HG03064 (cell line): Measurements from ENCODE around the gene AFM.

Experiments used
- ATAC-seq: cut with Tn5 transposase; IDR thresholded peaks from one replicate; pipeline ENCODE4 v1.9.1; 2021; ENCODE audit warnings: low read depth; ENCODE audit not compliant: unreplicated experiment

The AFM gene

GRCh38 chr4:73450398-73451004, 31.0 kb upstream of the AFM start:
- no peak for ATAC-seq

GRCh38 chr4:73451404-73451803, 30.1 kb upstream of the AFM start:
- ATAC-seq, result no peak

GRCh38 chr4:73451981-73452747, 29.4 kb upstream of the AFM start:
- no peak for ATAC-seq

- ATAC-seq, result no peak
Observed at GRCh38 chr4:73452953-73453700, 28.4 kb upstream of the AFM start.

- ATAC-seq, result no peak
Observed at GRCh38 chr4:73453701-73454005, 27.9 kb upstream of the AFM start.

GRCh38 chr4:73454920-73455319, 26.6 kb upstream of the AFM start:
- ATAC-seq, result no peak

GRCh38 chr4:73456177-73457022, 25.1 kb upstream of the AFM start:
- ATAC-seq, result no peak

- ATAC-seq, result no peak
Observed at GRCh38 chr4:73458184-73459047, 23.1 kb upstream of the AFM start.

GRCh38 chr4:73459048-73459421, 22.5 kb upstream of the AFM start:
- no peak for ATAC-seq

GRCh38 chr4:73460913-73461522, 20.5 kb upstream of the AFM start:
- ATAC-seq, result no peak

- ATAC-seq, result no peak
Observed at GRCh38 chr4:73468170-73468569, 13.4 kb upstream of the AFM start.

- ATAC-seq, result no peak
Observed at GRCh38 chr4:73470728-73471127, 10.8 kb upstream of the AFM start.

GRCh38 chr4:73477176-73477575, 4.4 kb upstream of the AFM start:
- ATAC-seq, result no peak

- ATAC-seq, result no peak
Observed at GRCh38 chr4:73479323-73479722, 2.2 kb upstream of the AFM start.

- ATAC-seq, result no peak
Observed at GRCh38 chr4:73485085-73485484, 3.5 kb downstream of the AFM start.

GRCh38 chr4:73485596-73485995, 4.1 kb downstream of the AFM start:
- ATAC-seq, result no peak

GRCh38 chr4:73486497-73486896, 5.0 kb downstream of the AFM start:
- ATAC-seq, result no peak

GRCh38 chr4:73487233-73487632, 5.7 kb downstream of the AFM start:
- ATAC-seq, result no peak

- ATAC-seq, result no peak
Observed at GRCh38 chr4:73499996-73500765, 18.6 kb downstream of the AFM start.
